C4-2B (cell line): Measurements from ENCODE around the gene TRIP10.

ENCODE experiments used
- CTCF ChIP-seq: fragments of 450-650 bp; conservative IDR thresholded peaks from 2 replicates; pipeline ENCODE4 v1.5.1; 2017; ENCODE audit warnings: mild to moderate bottlenecking
- ZFX ChIP-seq: fragments of 450-650 bp; IDR thresholded peaks from 2 replicates; pipeline ENCODE4 v1.6.1; 2017

- TF ChIP-seq CTCF (no peak), ZFX (no peak)
These were observed 32.9 kb upstream of the TRIP10 start for GRCh38 chr19:6706633-6706958.
